C4-2B (cell line): ENCODE measurements around the gene CD101.

Experiments
- ZFX ChIP-seq: fragments of 450-650 bp; IDR thresholded peaks from 2 replicates; pipeline ENCODE4 v1.6.1; 2017
- TF ChIP-seq, protein P1 (sequence below): fragments of 450-650 bp; conservative IDR thresholded peaks from 2 replicates; pipeline ENCODE4 v1.5.1; 2017; ENCODE audit warnings: mild to moderate bottlenecking

DNA sequence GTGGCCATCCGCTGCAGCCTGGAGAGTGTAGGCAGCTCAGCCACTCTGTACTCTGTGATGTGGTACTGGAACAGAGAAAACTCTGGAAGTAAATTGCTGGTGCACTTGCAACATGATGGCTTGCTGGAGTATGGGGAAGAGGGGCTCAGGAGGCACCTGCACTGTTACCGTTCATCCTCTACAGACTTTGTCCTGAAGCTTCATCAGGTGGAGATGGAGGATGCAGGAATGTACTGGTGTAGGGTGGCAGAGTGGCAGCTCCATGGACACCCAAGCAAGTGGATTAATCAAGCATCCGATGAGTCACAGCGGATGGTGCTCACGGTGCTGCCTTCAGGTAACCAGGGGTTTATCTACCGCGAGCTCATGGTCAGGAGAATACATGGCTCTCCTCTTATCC is 24.0 kb downstream of the CD101 start:
- TF ChIP-seq, protein P1, sequence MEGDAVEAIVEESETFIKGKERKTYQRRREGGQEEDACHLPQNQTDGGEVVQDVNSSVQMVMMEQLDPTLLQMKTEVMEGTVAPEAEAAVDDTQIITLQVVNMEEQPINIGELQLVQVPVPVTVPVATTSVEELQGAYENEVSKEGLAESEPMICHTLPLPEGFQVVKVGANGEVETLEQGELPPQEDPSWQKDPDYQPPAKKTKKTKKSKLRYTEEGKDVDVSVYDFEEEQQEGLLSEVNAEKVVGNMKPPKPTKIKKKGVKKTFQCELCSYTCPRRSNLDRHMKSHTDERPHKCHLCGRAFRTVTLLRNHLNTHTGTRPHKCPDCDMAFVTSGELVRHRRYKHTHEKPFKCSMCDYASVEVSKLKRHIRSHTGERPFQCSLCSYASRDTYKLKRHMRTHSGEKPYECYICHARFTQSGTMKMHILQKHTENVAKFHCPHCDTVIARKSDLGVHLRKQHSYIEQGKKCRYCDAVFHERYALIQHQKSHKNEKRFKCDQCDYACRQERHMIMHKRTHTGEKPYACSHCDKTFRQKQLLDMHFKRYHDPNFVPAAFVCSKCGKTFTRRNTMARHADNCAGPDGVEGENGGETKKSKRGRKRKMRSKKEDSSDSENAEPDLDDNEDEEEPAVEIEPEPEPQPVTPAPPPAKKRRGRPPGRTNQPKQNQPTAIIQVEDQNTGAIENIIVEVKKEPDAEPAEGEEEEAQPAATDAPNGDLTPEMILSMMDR, result no peak
- TF ChIP-seq ZFX, result no peak
